Progenitor cell of endocrine pancreas (in vitro differentiated cells): ENCODE results near the gene DROSHA. TPM values are rescaled to one million over a fixed set of nuclear protein-coding genes. Genes with fewer than 3 reads are reported as not detected.
"Not testable (repeated sequence)": the region's sequence is repeated elsewhere in the genome, so short reads cannot be mapped to it uniquely, and the experiment has no call there.

Source experiments
- DNase-seq: peaks from one replicate; pipeline ENCODE4 v3.0.0; 2021; ENCODE audit warnings: low spot score; ENCODE audit not compliant: unreplicated experiment
- H3K27ac Mint-ChIP-seq: 2 replicates; pipeline ENCODE4 v1.8.0; 2021; ENCODE audit warnings: mild to moderate bottlenecking, moderate library complexity, mixed read lengths
- H3K27me3 Mint-ChIP-seq: 2 replicates; pipeline ENCODE4 v1.8.0; 2021; ENCODE audit warnings: mixed read lengths
- H3K36me3 Mint-ChIP-seq: 2 replicates; pipeline ENCODE4 v1.8.0; 2022; ENCODE audit warnings: mixed read lengths; ENCODE audit not compliant: insufficient read depth
- H3K4me1 Mint-ChIP-seq: 2 replicates; pipeline ENCODE4 v1.8.0; 2021; ENCODE audit warnings: low read depth, mixed read lengths
- H3K4me3 Mint-ChIP-seq: 2 replicates; pipeline ENCODE4 v1.8.0; 2021; ENCODE audit warnings: low read depth, mild to moderate bottlenecking, moderate library complexity, mixed read lengths
- H3K9me3 Mint-ChIP-seq: 2 replicates; pipeline ENCODE4 v1.8.0; 2021; ENCODE audit warnings: low read depth, mixed read lengths
- total RNA-seq: library from RNA; stranded (reverse); gene quantifications from 2 replicates; pipeline ENCODE4 v1.2.1, GENCODE V29; 2021
- TF ChIP-seq, protein P1 (sequence below): fragments of 200-600 bp; sonication (generic); IDR thresholded peaks from one replicate; pipeline ENCODE4 v1.5.0; 2021; ENCODE audit warnings: antibody characterized with exemption, mild to moderate bottlenecking; ENCODE audit not compliant: unreplicated experiment

DROSHA gene
- total RNA-seq, 1 donor from 2014 or later: 100 TPM

DNA sequence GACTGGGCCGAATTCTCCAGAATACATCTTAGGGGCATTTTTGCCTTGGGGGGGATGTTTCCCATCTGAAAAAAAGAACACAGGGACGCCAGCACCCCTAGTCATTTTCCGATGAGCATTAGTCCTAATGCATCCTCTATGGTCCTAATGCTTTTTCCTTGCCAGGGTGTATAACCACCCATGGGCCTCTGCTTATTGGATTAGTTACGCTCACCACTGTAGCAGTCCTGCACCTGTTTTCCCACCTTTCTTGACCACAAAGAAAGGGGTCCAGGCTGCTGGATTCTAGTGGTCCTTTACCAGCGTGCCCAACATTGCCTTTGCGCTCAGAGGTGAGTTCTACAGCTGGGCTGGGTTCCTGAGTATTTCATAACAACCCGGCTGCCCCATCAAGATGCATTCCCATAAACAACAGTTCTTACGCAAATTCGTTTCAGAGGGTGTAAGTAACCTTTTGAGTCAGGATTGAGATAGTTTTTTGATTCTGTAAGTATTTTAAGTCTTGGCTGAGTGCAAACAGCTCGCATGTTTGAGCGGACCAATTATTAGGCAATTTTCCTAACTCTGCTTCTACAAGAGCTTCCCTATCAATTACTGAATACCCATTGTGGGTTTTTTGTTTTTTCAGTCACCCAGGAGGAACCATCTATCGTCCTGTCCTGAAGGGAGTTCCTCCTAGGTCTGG, 135.1 kb downstream of the DROSHA start:
- TF ChIP-seq, protein P1, sequence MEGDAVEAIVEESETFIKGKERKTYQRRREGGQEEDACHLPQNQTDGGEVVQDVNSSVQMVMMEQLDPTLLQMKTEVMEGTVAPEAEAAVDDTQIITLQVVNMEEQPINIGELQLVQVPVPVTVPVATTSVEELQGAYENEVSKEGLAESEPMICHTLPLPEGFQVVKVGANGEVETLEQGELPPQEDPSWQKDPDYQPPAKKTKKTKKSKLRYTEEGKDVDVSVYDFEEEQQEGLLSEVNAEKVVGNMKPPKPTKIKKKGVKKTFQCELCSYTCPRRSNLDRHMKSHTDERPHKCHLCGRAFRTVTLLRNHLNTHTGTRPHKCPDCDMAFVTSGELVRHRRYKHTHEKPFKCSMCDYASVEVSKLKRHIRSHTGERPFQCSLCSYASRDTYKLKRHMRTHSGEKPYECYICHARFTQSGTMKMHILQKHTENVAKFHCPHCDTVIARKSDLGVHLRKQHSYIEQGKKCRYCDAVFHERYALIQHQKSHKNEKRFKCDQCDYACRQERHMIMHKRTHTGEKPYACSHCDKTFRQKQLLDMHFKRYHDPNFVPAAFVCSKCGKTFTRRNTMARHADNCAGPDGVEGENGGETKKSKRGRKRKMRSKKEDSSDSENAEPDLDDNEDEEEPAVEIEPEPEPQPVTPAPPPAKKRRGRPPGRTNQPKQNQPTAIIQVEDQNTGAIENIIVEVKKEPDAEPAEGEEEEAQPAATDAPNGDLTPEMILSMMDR: no peak
- no peak overlapping the region for H3K4me3 Mint-ChIP-seq

DNA sequence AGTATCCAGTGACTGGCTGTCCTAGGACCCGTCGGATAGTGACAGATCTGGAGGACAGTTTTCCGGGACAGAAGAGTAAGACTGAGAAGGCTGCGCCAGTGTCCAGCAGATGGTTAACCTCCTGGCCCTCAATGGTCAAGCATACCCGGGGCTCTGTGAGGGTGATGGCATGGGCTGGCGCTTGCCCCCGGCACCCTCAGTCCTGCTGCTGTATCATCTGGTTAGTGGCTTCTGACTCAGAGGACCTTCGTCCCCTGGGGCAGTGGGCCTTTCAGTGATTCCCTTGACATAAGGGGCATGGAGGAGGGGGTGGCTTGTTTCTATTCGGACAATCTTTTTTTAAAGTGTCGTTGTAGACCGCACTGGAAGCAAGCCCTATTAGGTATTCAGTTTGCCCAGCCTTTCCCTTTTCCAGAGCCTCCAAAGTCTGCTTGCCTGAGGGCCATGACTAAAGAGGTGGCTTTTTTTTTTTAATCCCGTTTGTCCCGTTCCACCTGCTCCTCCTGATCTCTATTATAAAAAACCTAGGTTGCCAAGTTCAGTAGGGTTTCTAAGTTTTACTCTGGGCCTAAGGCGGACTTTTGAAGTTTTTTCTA, 136.3 kb downstream of the DROSHA start:
- H3K9me3 Mint-ChIP-seq, DNase-seq, H3K27ac Mint-ChIP-seq, H3K27me3 Mint-ChIP-seq, H3K4me3 Mint-ChIP-seq, H3K4me1 Mint-ChIP-seq, H3K36me3 Mint-ChIP-seq: not testable (repeated sequence)

More for the DNA sequence above, 135.1 kb downstream of the DROSHA start:
- Mint-ChIP-seq H3K9me3 (no peaks in the 10 kb centered on the region), H3K27me3 (peaks cover 4% of the 10 kb centered on the region), H3K36me3 (peaks cover 3% of the 10 kb centered on the region), H3K27ac (no peak overlapping the region), H3K4me1 (peaks cover 14% of the 10 kb centered on the region)
- no peak for DNase-seq

GRCh38 chr5:31393126-31393525, 138.8 kb downstream of the DROSHA start:
- Mint-ChIP-seq H3K4me3 (no peak overlapping the region), H3K27me3 (peaks cover 2% of the 10 kb centered on the region), H3K4me1 (peaks cover 2% of the 10 kb centered on the region), H3K9me3 (peaks cover 8% of the 10 kb centered on the region), H3K27ac (no peak overlapping the region), H3K36me3 (no peaks in the 10 kb centered on the region)
- TF ChIP-seq, protein P1: no peak
- no peak for DNase-seq

GRCh38 chr5:31392061-31392460, 139.8 kb downstream of the DROSHA start:
- Mint-ChIP-seq H3K4me1 (no peaks in the 10 kb centered on the region), H3K27me3 (no peaks in the 10 kb centered on the region), H3K4me3 (no peak overlapping the region), H3K36me3 (no peaks in the 10 kb centered on the region), H3K27ac (no peak overlapping the region), H3K9me3 (peaks cover 18% of the 10 kb centered on the region)
- TF ChIP-seq, protein P1: no peak
- DNase-seq: no peak

GRCh38 chr5:31390256-31390655, 141.6 kb downstream of the DROSHA start:
- no peak for DNase-seq
- TF ChIP-seq, protein P1: no peak
- H3K9me3 Mint-ChIP-seq: peaks cover 25% of the 10 kb centered on the region
- H3K27me3 Mint-ChIP-seq: no peaks in the 10 kb centered on the region
- H3K4me3 Mint-ChIP-seq: no peak overlapping the region
- H3K4me1 Mint-ChIP-seq: no peaks in the 10 kb centered on the region
- H3K36me3 Mint-ChIP-seq: no peaks in the 10 kb centered on the region
- no peak overlapping the region for H3K27ac Mint-ChIP-seq
